ENCODE results near the gene COL8A2.

COL8A2 gene

GRCh38 chr1:36135330-36135667, 10.3 kb upstream of the COL8A2 start:
- DNase-seq, result no peak

GRCh38 chr1:36134505-36135329, 9.7 kb upstream of the COL8A2 start:
- peak; percentile 22 for DNase-seq

DNA sequence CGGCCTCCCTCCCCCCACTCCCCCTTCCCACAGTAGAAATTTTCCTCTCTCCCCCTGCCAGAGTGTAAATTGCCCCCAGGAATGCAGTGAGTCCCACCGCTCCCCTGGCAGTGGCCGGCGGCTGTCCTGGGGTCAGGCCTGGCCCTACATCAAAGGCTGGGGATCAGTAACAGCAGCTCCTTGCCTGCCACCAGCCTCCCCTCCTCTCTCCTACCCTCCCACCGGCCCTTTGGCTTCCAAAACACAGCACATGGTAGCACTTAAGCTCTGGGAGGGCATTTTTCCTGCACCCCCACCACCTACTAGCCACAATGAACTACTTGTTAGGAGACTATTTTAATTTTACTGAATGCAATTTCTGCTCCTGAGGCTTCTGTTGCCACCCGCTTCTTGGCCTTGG, 9.0 kb upstream of the COL8A2 start:
- DNase-seq, result no peak

- DNase-seq, result peak; percentile 30
These were observed 8.5 kb upstream of the COL8A2 start for GRCh38 chr1:36133484-36133883.

DNA sequence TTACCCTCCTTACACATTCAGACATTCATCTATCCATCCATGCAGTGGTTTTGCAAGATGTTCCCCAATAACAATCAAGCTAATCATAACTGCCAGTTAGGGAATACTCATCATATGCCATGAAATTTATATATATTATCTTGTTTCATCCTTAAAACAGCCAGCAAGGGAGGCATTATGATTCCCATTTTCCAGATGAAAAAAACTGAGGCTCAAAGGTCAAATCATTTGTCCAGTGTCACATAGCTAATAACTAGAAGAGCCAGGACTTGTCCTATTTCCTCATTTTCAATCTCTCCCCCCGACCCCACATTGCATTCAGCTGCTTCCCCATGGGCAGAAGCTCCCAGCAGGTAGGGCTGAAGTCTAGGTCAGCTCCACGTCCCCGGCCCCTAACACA, 7.0 kb upstream of the COL8A2 start:
- DNase-seq, result no peak

GRCh38 chr1:36128905-36129206, 3.8 kb upstream of the COL8A2 start:
- no peak for DNase-seq

- no peak for DNase-seq
These were observed 3.3 kb upstream of the COL8A2 start for GRCh38 chr1:36128126-36128904.

DNA sequence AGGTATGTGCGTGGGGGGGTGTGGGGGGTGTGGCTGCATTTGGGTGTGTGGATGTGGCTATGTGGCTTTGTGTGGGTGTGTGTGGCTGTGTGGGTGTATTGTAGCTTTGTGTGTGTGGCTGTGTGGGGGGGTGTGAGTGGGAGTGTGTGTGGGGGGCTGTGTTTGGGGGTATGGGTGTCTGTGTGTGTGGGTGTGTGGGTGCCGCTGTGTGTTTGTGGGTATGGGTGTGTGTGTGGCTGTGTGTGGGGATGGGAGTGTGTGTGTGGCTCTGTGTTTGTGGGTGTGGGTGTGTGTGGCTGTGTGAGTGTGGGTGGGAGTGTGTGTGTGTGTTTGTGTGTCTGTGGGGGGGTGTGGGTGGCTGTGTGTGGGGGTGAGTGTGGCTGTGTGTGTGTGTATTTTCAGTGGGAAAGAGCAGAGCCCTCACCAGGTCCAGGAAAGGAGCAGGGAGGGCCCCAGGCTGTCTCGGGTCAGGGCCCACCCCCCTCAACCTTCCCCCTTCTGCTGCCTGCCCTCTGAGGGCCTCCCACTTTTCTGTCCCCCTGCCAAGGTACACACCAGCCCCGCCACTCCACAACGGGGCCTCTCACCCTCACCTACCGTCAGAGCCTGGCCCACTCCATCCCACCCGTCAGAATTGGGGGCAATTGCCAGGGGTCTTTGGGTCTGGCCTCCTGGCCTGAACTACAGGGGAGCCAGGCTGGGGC, 1.9 kb upstream of the COL8A2 start:
- no peak for DNase-seq

GRCh38 chr1:36126005-36126716, 1.1 kb upstream of the COL8A2 start:
- DNase-seq, result no peak

DNA sequence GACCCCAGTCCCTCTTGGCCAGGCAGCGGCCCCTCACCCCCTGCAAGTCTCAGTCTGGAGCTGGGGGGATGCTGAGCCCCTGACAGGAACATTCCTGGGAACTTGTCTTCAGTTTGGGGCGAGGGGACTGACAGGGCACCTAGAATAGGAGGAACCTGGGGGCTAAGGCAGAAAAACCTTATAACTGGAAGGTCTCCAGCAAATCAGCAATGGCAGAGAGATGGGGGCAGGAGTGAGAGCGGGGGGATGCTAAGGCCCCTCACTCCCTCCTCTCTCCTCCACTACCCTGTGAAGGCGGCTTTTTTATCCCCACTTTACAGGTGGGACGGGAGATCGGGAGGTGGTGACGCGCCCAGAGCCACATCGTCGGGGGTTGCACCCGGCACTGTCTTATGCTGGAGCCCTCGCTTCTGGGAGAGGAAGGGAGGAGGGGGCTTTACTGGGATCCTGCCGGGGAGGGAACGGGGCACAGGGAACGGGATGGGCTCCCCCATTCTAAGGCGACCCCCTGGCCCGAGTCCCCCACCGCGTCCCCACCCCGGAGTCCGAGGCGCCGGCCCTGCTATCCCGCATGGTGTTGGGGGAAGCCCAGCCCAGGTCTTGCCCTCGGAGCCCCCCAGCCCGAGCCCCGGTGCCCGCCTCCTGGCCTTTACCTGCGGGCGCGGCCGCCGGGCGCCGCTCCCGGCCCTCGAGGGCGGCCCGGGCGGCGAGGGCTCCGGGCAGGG, 456 bp downstream of the COL8A2 start:
- no peak for DNase-seq

DNA sequence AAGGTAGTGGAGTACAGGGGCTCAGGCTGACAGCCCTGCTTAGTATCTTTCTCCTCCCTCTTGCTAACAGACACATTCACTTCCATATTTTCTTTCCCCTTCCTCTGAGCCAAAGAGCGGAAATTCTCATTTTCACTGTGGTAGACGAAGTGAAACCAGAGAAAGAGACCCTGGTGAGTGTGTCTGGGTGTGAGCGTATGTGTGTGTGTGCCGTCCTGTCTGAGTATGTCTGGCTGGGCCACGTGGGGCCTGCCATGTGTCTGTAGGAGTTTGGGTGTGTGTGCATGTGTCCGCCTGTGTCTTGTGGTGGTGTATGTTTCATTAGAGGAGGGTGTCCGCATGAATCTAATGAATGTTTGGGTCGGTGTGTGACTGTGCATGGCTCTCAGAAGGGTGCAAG, 1.7 kb downstream of the COL8A2 start:
- DNase-seq, result no peak

DNA sequence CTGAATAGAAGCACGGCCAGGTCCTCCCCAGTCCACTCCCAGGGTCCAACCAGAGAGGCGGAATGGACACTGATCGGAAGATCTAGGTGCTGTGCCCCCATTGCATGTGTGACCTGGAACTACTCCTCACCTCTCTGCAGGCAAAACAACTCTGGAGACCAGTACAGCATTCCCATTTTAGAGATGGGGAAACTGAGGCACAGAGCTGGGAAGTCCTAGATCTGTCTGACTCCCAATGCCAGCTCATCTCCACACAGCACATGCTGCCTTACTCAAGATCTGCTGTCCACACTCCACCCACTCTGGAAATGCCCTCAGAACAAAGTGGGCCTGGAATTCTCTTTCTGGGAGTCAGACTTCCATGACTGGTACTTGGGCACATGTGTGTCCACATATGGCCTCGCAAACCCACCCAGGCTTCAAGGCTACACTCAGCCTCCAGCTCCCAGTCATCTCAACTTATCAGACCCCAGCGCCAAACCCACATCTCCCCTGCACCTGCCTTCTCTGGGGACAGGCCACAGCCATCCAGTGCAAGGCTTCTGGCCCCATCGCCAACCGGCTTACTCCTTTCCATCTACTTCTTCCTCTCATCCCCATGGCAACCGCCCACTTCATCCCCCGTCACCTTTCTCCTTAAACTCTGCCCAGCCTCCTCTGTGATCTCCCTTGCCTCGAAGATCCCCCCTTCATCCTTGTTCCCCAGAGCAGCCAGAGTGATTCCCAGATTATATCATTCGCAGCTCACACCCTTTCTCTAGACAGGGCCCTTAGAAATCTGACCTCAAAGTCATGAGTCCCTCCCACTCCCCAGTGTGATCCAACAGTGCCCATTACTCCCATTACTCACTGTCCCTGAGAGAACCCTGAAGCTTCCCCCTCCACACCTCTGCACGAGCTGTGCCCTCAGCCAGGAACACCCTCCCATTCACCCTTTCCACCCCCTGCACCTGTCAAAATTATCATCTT, 2.7 kb downstream of the COL8A2 start:
- DNase-seq, result no peak

GRCh38 chr1:36119456-36119855, 5.6 kb downstream of the COL8A2 start:
- DNase-seq, result no peak

DNA sequence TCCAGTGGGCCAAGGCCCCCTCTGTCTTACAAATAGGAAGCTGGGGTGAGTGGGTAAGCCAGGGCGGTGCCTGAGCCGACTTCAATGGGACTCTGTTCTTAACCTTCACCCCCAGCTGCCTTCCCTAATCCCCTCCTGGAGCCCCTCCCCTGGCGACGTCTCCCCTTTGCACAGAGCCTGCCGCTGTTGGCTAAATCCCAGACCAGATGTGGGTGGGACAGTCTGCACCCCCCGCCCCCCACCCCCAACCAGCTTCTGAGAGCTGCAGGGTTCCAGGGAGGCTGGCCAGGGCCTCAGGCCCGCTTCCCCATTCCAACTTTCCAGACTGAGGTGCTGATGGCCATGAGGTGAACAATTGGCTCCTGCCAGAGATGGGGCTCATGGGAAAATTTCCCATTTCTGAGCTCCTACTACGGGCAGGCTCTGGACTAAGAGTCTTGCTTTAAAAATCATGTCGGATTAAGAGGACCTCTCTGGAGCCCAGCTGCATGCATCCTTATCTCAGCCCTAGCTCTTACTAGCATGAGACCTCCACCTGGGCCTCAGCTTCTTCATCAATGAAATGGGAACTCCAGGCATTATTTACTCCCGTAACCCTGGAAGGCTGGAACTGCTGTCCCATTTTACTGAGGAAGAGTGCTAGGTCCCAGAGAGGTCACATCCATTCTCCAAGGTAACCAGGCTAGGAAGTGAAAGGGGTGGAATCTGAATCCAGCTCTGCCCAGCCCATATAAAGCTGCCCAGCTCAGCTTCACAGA, 6.4 kb downstream of the COL8A2 start:
- DNase-seq, result no peak

GRCh38 chr1:36116901-36117300, 8.1 kb downstream of the COL8A2 start:
- no peak for DNase-seq

DNA sequence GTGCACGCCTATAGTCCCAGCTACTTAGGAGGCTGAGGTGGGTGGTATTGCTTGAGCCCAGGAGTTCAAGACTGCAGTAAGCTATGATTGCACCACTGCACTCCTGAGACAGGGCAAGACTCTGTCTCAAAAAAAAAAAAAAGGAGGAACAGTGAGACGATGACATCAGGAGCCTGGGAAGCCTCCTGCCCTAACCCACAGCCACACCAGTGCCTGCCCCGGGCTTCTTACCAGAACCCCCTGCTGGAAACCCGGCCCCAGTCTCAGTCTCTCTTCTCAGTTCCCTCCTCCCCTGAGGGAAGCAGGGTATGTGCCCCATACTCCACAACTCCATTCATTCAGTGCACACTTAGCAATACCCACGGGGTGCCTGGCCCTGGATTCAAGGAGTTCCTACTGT, 9.1 kb downstream of the COL8A2 start:
- DNase-seq, result no peak

DNA sequence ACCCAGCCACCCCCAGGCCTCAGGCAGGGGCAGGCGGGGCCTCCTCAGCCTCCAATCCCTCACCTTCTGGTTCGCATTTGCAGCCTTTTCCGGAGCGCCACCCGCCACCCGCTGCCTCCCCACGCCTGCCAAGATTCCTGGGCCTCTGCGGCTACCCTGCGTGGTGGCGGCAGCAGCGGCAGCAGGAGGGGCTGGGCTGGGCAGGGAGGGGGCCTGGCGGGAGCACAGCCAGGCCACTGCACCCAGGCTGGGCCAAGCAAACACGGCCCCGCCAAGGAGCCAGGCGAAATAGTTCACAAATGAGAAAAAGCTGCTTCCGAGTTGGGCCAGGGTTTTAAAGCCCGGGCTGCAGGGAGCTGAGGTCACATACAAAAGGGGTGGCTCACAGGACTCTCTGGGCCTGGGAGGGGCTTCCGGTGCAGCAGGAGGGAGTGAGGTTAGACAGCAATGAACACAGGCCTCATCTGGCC, 9.8 kb downstream of the COL8A2 start:
- DNase-seq, result no peak

DNA sequence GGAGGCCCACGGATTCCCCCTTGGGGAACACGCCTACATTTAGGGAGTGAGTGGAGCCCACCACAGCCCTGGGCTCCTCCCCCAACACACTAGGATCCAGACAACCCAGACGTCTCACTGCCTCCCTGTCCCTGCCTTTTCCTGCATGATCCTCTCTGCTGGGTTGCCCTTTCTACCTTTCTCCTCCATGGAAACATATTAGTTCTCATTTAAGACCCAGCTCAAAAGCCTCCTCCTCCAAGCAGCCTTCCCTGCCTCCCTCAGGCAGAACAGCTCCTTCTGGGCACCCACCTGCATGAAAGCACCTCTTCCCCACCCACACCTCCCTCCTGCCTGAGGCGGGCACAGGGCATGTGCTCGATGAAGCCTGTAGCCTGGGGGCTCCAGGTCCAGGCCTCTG, 10.7 kb downstream of the COL8A2 start:
- DNase-seq, result no peak

DNA sequence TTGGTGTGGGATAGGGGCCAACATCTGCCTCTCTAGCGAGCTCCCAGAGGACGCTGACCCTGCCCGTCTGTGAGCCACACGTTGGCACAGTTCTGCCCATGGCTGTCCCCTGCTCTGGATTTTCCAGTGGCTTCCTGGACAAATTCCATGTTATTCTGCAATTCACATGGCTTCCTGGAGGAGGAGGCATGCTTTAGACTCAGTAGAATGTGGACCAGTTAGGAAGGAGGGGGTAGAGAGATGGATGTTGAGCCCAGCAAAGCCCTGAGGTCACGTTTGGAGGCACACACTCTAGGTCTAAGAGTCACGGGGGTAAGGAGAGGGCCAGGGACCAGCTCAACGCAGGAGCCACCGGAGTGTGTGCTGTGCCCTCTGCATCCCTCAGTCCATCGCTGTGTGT, 12.2 kb downstream of the COL8A2 start:
- DNase-seq, result no peak

DNA sequence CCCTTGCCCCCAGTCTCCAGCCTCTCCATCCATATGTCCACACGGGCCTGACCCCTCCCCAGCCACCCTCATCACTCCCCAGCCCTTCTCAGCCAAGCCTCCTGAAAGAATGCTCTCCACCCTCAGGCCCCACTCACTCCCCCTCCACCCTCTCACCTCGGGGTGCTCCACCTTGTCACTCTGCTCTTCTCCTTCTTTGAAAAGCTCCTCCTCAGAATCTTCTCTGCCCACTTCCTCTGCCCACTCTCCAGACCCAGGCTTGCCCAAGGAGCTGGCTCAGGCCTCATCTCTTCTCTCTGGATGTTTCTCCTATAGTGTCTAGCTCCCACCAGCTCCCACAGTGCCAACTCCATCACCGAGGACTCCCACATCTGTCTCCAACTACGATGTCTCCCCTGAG, 13.9 kb downstream of the COL8A2 start:
- no peak for DNase-seq
